Measurements from ENCODE around the gene TSPEAR. TPM values are rescaled to one million over a fixed set of nuclear protein-coding genes. Genes with fewer than 3 reads are reported as not detected.

Gene TSPEAR
- total and polyA plus RNA-seq, 3 donors from 2014 or later, result 0.53 to 0.62 (median 0.55) TPM

DNA sequence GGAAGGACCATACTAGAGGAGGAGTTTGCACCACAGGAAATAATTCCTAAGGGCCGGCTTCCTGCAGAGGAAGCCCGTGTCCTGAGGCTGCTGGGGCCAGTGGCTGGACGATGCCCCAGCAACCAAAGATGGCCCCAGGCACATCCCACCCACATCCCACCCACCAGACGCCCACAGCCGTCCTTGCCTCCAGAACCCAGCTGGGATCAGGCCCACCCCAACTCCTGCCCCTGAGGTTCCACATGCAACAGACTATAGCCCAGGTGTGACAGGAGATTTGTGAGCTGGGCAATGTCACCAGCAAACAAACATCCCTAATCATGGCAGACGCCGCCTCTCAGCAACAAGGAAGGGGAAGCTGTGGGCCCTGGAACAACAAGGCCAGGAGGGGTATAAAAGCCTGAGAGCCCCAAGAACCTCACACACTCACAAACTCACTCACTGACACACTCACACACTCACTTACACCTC, 84.7 kb downstream of the TSPEAR start, which contains the start of gene KRTAP10-9:
KRTAP10-9 (plus strand) TSS at position 421 of the 471 bp plus-strand sequence. CDS start 79 bp downstream, outside the sequence.
- intact Hi-C loops (cut with DNase I; ENCODE audit: low total_unique reads), result no loop called here
- no peak within 1 kb of the TSS for H3K4me3 ChIP-seq
- no peak for TF ChIP-seq POLR2A (IDR thresholded peaks at IDR 0.05)
- TF ChIP-seq, protein P1, sequence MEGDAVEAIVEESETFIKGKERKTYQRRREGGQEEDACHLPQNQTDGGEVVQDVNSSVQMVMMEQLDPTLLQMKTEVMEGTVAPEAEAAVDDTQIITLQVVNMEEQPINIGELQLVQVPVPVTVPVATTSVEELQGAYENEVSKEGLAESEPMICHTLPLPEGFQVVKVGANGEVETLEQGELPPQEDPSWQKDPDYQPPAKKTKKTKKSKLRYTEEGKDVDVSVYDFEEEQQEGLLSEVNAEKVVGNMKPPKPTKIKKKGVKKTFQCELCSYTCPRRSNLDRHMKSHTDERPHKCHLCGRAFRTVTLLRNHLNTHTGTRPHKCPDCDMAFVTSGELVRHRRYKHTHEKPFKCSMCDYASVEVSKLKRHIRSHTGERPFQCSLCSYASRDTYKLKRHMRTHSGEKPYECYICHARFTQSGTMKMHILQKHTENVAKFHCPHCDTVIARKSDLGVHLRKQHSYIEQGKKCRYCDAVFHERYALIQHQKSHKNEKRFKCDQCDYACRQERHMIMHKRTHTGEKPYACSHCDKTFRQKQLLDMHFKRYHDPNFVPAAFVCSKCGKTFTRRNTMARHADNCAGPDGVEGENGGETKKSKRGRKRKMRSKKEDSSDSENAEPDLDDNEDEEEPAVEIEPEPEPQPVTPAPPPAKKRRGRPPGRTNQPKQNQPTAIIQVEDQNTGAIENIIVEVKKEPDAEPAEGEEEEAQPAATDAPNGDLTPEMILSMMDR (IDR thresholded peaks at IDR 0.05), result no peak
- H3K36me3 ChIP-seq (ENCODE audit: low read depth, missing control alignments), result no peaks in the 10 kb centered on the region
- H3K9me3 ChIP-seq, result no peaks in the 10 kb centered on the region
- no peak within 1 kb of the TSS for H3K27ac ChIP-seq
- 44 to 68% methylated on average over 2 to 7 of the region's 7 CpGs for WGBS, 2 donors
- no peaks in the 10 kb centered on the region for H3K27me3 ChIP-seq
- peak; percentile 2 for DNase-seq
- no peaks in the 10 kb centered on the region for H3K4me1 ChIP-seq

DNA sequence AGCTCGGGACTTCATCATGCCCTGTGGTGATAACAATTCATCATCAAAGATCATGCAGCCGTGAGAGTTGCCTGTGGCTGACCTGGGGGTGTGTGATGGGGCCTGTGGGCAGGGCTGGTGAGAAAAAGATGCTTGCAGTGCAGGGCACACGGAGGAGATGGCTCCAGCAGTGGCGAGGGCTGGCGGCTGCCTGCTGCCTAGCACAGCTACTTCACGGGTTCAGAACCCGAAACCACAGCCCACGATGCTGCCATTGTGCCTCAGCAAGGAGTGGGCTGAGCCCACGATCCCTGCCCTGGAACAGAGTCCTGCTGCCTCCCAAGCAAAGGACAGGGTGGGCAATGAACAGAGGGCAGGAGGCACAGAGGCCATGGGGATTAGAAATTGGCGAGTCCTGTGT, 85.1 kb downstream of the TSPEAR start:
- peak; percentile 4 for DNase-seq
- Histone ChIP-seq H3K27ac (no peak overlapping the region), H3K9me3 (no peaks in the 10 kb centered on the region), H3K4me1 (no peaks in the 10 kb centered on the region), H3K27me3 (no peaks in the 10 kb centered on the region), H3K4me3 (no peak overlapping the region), H3K36me3 (ENCODE audit: low read depth, missing control alignments) (no peaks in the 10 kb centered on the region)
- 79 to 83% methylated on average over 10 of the region's 10 CpGs for WGBS, 2 donors
- TF ChIP-seq POLR2A (IDR thresholded peaks at IDR 0.05), result no peak
- TF ChIP-seq, protein P1 (IDR thresholded peaks at IDR 0.05), result no peak
- intact Hi-C loops (cut with DNase I; ENCODE audit: low total_unique reads), result no loop called here

DNA sequence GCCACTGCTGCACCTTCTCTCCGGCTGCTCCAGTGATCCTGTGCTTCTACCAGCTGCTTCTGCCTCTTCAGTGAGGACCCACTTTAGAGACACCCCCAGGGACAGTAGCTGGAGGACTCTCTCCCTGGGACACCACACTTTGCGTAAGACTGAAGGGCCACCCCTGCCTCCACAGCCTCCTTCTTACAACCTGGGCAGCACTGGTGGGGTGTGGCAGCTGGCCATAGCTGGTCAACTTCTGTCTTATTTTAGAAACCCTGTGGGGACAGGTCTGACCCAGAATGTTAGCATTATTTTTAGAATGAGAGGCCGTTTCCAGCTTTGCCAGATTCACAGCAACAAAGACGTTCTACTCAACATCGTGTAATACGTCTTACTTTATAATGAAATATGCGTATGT, 85.6 kb downstream of the TSPEAR start:
- intact Hi-C loops (cut with DNase I; ENCODE audit: low total_unique reads), result no loop called here
- no peak for DNase-seq

DNA sequence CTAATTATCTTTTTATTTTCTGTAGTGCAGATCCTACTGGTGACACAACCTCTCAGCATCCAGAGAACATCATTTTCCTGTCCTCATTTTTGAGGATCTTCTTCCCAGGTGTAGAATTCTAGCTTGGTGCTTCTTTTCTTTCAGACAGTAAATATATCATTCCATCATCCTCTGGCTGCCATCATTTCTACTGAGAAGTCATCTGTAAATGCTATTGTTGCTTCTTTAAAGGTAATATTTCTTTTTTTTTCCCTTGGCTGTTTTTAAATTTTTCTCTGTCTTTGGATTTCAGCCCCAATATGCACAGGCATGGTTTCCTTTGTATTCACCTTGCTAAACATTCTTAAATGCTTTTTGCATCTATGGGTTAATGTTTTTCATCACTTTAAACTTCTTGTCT, 87.8 kb downstream of the TSPEAR start:
- no peak for TF ChIP-seq POLR2A (IDR thresholded peaks at IDR 0.05)
- TF ChIP-seq, protein P1 (IDR thresholded peaks at IDR 0.05), result no peak
- H3K4me1 ChIP-seq, result no peaks in the 10 kb centered on the region
- H3K27ac ChIP-seq, result no peak overlapping the region
- H3K36me3 ChIP-seq (ENCODE audit: low read depth, missing control alignments), result no peaks in the 10 kb centered on the region
- no peaks in the 10 kb centered on the region for H3K27me3 ChIP-seq
- no peak for DNase-seq
- H3K9me3 ChIP-seq, result no peaks in the 10 kb centered on the region
- intact Hi-C loops (cut with DNase I; ENCODE audit: low total_unique reads), result no loop called here
- H3K4me3 ChIP-seq, result no peak overlapping the region

More for the DNA sequence above, 85.6 kb downstream of the TSPEAR start:
- Histone ChIP-seq H3K27me3 (no peaks in the 10 kb centered on the region), H3K36me3 (ENCODE audit: low read depth, missing control alignments) (no peaks in the 10 kb centered on the region), H3K27ac (no peak overlapping the region), H3K4me1 (no peaks in the 10 kb centered on the region), H3K4me3 (no peak overlapping the region), H3K9me3 (no peaks in the 10 kb centered on the region)
- 92 to 93% methylated on average over 7 of the region's 7 CpGs for WGBS, 2 donors
- TF ChIP-seq, protein P1 (IDR thresholded peaks at IDR 0.05), result no peak
- no peak for TF ChIP-seq POLR2A (IDR thresholded peaks at IDR 0.05)

DNA sequence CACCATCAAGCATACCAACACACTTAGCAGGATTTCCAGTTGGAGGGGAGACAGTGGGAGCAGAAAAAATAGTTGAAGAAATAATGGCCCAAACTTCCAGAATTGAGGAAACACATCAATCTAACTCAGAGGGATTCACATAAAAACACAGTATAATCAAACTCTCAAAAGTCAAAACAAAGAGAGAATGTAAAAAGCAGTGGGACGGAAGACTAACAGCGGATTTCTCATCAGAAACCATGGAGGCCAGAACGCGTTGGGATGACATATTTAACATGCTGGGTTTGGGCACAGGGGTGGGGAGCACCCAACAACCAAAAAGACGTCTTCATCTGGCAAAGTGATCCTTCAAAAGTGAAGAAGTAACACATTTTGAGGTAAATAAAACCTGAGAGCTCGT, 91.5 kb downstream of the TSPEAR start:
- no peaks in the 10 kb centered on the region for H3K9me3 ChIP-seq
- DNase-seq, result no peak
- TF ChIP-seq, protein P1 (IDR thresholded peaks at IDR 0.05), result no peak
- no peak for TF ChIP-seq POLR2A (IDR thresholded peaks at IDR 0.05)
- intact Hi-C loops (cut with DNase I; ENCODE audit: low total_unique reads), result no loop called here
- H3K36me3 ChIP-seq (ENCODE audit: low read depth, missing control alignments), result no peaks in the 10 kb centered on the region
- WGBS, 2 donors, result 87 to 90% methylated on average over 6 of the region's 6 CpGs
- H3K27ac ChIP-seq, result no peak overlapping the region
- H3K4me3 ChIP-seq, result no peak overlapping the region
- no peaks in the 10 kb centered on the region for H3K27me3 ChIP-seq
- no peaks in the 10 kb centered on the region for H3K4me1 ChIP-seq

Data from testis (tissue), 3 donors.